PC-9 (cell line): ENCODE results near the gene SLAIN2. TPM values are rescaled to one million over a fixed set of nuclear protein-coding genes. Genes with fewer than 3 reads are reported as not detected.

Experiments used
- BruUV-seq: library from RNA; stranded (reverse); fragments of 400-500 nt; replicated peaks from 2 replicates; lab custom pipeline; 2021; lab: Mats Ljungman, UMichigan
- CTCF ChIA-PET: fragments of 300-600 bp; sonication (Branson Sonifier 250); formaldehyde crosslinking; loops from one replicate; lab custom pipeline; 2022; ENCODE audit warnings: antibody characterized with exemption; lab: Charles Lee
- POLR2A ChIA-PET: fragments of 300-600 bp; sonication (Branson Sonifier 250); formaldehyde crosslinking; loops from one replicate; lab custom pipeline; 2022; ENCODE audit warnings: antibody characterized with exemption; ENCODE audit not compliant: unreplicated experiment; lab: Charles Lee
- DNase-seq, 2 experiments: peaks; one replicate each; pipeline versions ENCODE4 v3.0.0 to v3.0.0-alpha.2; 2015 to 2022; ENCODE audit warnings: mixed read lengths in 1 of 2
- H2AFZ ChIP-seq: fragments of 200-600 bp; sonication (generic); 2 replicates; pipeline ENCODE4 v1.8.1; 2017; ENCODE audit warnings: antibody characterized with exemption
- H3F3A ChIP-seq: fragments of 200-600 bp; sonication (generic); 2 replicates; pipeline ENCODE4 v1.8.1; 2017; ENCODE audit warnings: antibody characterized with exemption, mild to moderate bottlenecking, low read depth; ENCODE audit not compliant: insufficient read depth
- H3K27ac ChIP-seq: fragments of 200-600 bp; sonication (generic); 2 replicates; pipeline ENCODE4 v1.6.1; 2016; ENCODE audit warnings: mixed run types
- H3K27me3 ChIP-seq: fragments of 200-600 bp; sonication (generic); 2 replicates; pipeline ENCODE4 v1.6.1; 2016; ENCODE audit warnings: low read depth, mixed run types; ENCODE audit not compliant: insufficient read depth
- H3K36me3 ChIP-seq: fragments of 200-600 bp; sonication (generic); 2 replicates; pipeline ENCODE4 v1.6.1; 2016; ENCODE audit warnings: low read depth, mixed run types
- H3K4me1 ChIP-seq: fragments of 200-600 bp; sonication (generic); replicated peaks from 2 replicates; pipeline ENCODE4 v1.6.1; 2016; ENCODE audit warnings: mixed run types; ENCODE audit not compliant: insufficient read depth
- H3K4me2 ChIP-seq: fragments of 200-600 bp; sonication (generic); 2 replicates; pipeline ENCODE4 v1.6.1; 2017; ENCODE audit warnings: mixed run types
- H3K4me3 ChIP-seq: fragments of 200-600 bp; sonication (generic); 2 replicates; pipeline ENCODE4 v1.6.1; 2016; ENCODE audit warnings: mixed run types
- H3K79me2 ChIP-seq: fragments of 200-600 bp; sonication (generic); 2 replicates; pipeline ENCODE4 v1.6.1; 2017; ENCODE audit warnings: low read depth, mixed run types
- H3K9me2 ChIP-seq: fragments of 200-600 bp; sonication (generic); 2 replicates; pipeline ENCODE4 v1.8.1; 2017; ENCODE audit warnings: mild to moderate bottlenecking; ENCODE audit not compliant: insufficient read depth
- H3K9me3 ChIP-seq: fragments of 200-600 bp; sonication (generic); 2 replicates; pipeline ENCODE4 v1.8.1; 2016; ENCODE audit warnings: low read depth; ENCODE audit not compliant: insufficient read depth
- H4K20me1 ChIP-seq: fragments of 200-600 bp; sonication (generic); 2 replicates; pipeline ENCODE4 v1.8.1; 2017; ENCODE audit not compliant: insufficient read depth
- CTCF ChIP-seq: fragments of 200-600 bp; sonication (generic); conservative IDR thresholded peaks from 2 replicates; pipeline ENCODE4 v1.6.1; 2017; ENCODE audit warnings: mixed run types, antibody characterized with exemption, mild to moderate bottlenecking, moderate library complexity
- EZH2 ChIP-seq: fragments of 200-600 bp; sonication (generic); IDR thresholded peaks from 2 replicates; pipeline ENCODE4 v1.8.0; 2017; ENCODE audit warnings: antibody characterized with exemption, low read depth
- intact Hi-C: fragments of 100-400 bp; cut with micrococcal nuclease; formaldehyde crosslinking; loops from one replicate; pipeline ENCODE4 v1.10.0; 2022; ENCODE audit not compliant: unreplicated experiment
- total RNA-seq: library from RNA; stranded (reverse); gene quantifications from 2 replicates; pipeline ENCODE4 v1.2.3, GENCODE V29; 2021

SLAIN2 gene
- total RNA-seq, 1 experiment from 2014 or later, result 70.4 TPM

DNA sequence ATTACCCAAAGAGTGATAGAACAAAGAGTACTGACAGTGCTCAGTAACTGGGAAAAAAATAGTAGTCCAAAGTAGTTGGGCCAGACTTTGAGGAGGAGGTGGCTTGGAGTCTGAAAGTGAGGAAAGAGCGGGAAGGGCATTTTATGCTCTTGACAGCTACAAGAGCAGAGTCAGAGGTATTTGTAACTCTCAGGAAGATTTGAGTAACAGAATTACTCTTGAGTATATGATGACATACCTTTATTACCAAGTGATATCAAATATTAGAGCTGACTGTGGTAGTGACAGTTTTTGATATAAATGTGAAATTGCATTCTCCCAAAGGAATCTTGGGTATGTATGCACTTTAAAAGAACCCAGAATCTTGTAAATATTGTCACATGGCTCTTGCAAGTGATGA, 2.2 kb downstream of the SLAIN2 start:
- no peak overlapping the region for H3K27ac ChIP-seq
- intact Hi-C loops, result loop anchor here (5.0 kb wide), 1 partner anchor 76 kb away; the partner anchor contains the start of gene TEC
- H3K36me3 ChIP-seq, result no peaks in the 10 kb centered on the region
- DNase-seq, result no peak
- peaks cover 75% of the 10 kb centered on the region for H3K79me2 ChIP-seq
- H2AFZ ChIP-seq, result no peak overlapping the region
- no peaks in the 10 kb centered on the region for H3K9me2 ChIP-seq
- ChIA-PET CTCF (no interaction called here), POLR2A (no interaction called here)
- peak overlapping the region; percentile 90; the same call in 1 of the 2 replicates for H3K4me3 ChIP-seq
- TF ChIP-seq CTCF (no peak), EZH2 (no peak)
- H3K4me1 ChIP-seq, result peaks cover 43% of the 10 kb centered on the region
- peaks cover 7% of the 10 kb centered on the region; the same call in 1 of the 2 replicates for H4K20me1 ChIP-seq
- H3F3A ChIP-seq, result peaks cover 6% of the 10 kb centered on the region; the same call in 1 of the 2 replicates
- peak overlapping the region; percentile 96 for H3K4me2 ChIP-seq
- H3K27me3 ChIP-seq, result no peaks in the 10 kb centered on the region
- TSS peak; percentile 25 for BruUV-seq
- no peaks in the 10 kb centered on the region for H3K9me3 ChIP-seq

- H4K20me1 ChIP-seq, result peaks cover 7% of the 10 kb centered on the region; the same call in 1 of the 2 replicates
- POLR2A ChIA-PET, result interaction anchor here (0.7 kb wide), 1 partner anchor 196 kb away, joined by 3 read pairs; no protein-coding TSS in a partner anchor
- BruUV-seq, result no TSS peak
Observed at GRCh38 chr4:48345542-48345941, 4.2 kb downstream of the SLAIN2 start.

GRCh38 chr4:48346594-48346993, 5.3 kb downstream of the SLAIN2 start:
- Histone ChIP-seq H3K4me2 (no peak overlapping the region), H2AFZ (no peak overlapping the region), H3K36me3 (no peaks in the 10 kb centered on the region), H3K9me3 (no peaks in the 10 kb centered on the region), H3K4me1 (peaks cover 27% of the 10 kb centered on the region), H3F3A (no peaks in the 10 kb centered on the region), H3K79me2 (peaks cover 100% of the 10 kb centered on the region), H3K4me3 (no peak overlapping the region), H3K9me2 (no peaks in the 10 kb centered on the region), H3K27ac (no peak overlapping the region), H4K20me1 (peaks cover 7% of the 10 kb centered on the region; the same call in 1 of the 2 replicates), H3K27me3 (no peaks in the 10 kb centered on the region)
- ChIA-PET POLR2A (no interaction called here), CTCF (no interaction called here)
- BruUV-seq, result no TSS peak
- TF ChIP-seq CTCF (no peak), EZH2 (no peak)
- DNase-seq, result no peak
- intact Hi-C loops, result no loop called here

More at GRCh38 chr4:48345542-48345941, 4.2 kb downstream of the SLAIN2 start:
- Histone ChIP-seq H3K4me2 (no peak overlapping the region), H2AFZ (no peak overlapping the region), H3K27ac (no peak overlapping the region), H3K4me1 (peaks cover 27% of the 10 kb centered on the region), H3K4me3 (no peak overlapping the region), H3K9me3 (no peaks in the 10 kb centered on the region), H3F3A (peaks cover 4% of the 10 kb centered on the region; the same call in 1 of the 2 replicates), H3K79me2 (peaks cover 90% of the 10 kb centered on the region), H3K27me3 (no peaks in the 10 kb centered on the region), H3K9me2 (no peaks in the 10 kb centered on the region), H3K36me3 (no peaks in the 10 kb centered on the region)
- intact Hi-C loops, result no loop called here
- no peak for DNase-seq
- TF ChIP-seq CTCF (no peak), EZH2 (no peak)
- CTCF ChIA-PET, result no interaction called here
